Omental fat pad (tissue), 4 donors: ENCODE measurements around the gene CSMD2. TPM values are rescaled to one million over a fixed set of nuclear protein-coding genes. Genes with fewer than 3 reads are reported as not detected.
A peak's percentile ranks its signal among the peaks of the same experiment; 100 is the strongest.

Experiments
- ATAC-seq: fragments of 150-250 bp; one replicate; pipeline ENCODE4 v1.9.1; 2016; ENCODE audit warnings: mild to moderate bottlenecking, moderate library complexity; ENCODE audit not compliant: low FRiP score
- DNase-seq: peaks from one replicate; pipeline ENCODE4 v3.0.0-alpha.2; 2019; ENCODE audit warnings: low spot score
- CTCF ChIP-seq, 3 donors: fragments of 450-650 bp; IDR thresholded peaks; one replicate each; pipeline ENCODE4 v1.5.1; 2016 to 2017; ENCODE audit warnings: antibody characterized with exemption in 3 of 3, mild to moderate bottlenecking in 3 of 3, moderate library complexity in 2 of 3
- total RNA-seq, 4 donors: library from RNA; depleted of rRNA; stranded (reverse); fragments of >200 nt; gene quantifications; one replicate each; pipeline ENCODE4 v1.1.0, GENCODE V29; 2016

CSMD2 gene
- total RNA-seq = 1 to 10 TPM in 1 of 4 donors, under 1 TPM in 2, not detected in 1; 0.19 to 3.8 (median 0.60) TPM

GRCh38 chr1:34164771-34165391 lies at the start of gene CSMD2:
CSMD2 (minus strand) TSS chr1:34165230; CDS start chr1:34165097, 133 bp downstream.
- no peak for TF ChIP-seq CTCF (IDR thresholded peaks at IDR 0.05)
- no peak for DNase-seq
- ATAC-seq = peak; percentile 25

- ATAC-seq = no peak
- DNase-seq = no peak
These were observed 48.9 kb upstream of the CSMD2 start for GRCh38 chr1:34213956-34214355.

GRCh38 chr1:34212673-34213072 lies 47.6 kb upstream of the CSMD2 start:
- no peak for ATAC-seq
- no peak for DNase-seq
- no peak for TF ChIP-seq CTCF (IDR thresholded peaks at IDR 0.05)

More at GRCh38 chr1:34213956-34214355, 48.9 kb upstream of the CSMD2 start:
- TF ChIP-seq CTCF (IDR thresholded peaks at IDR 0.05) = no peak

GRCh38 chr1:34199927-34200326 lies 34.9 kb upstream of the CSMD2 start:
- ATAC-seq = no peak
- TF ChIP-seq CTCF (IDR thresholded peaks at IDR 0.05) = no peak

GRCh38 chr1:34192621-34193020 lies 27.6 kb upstream of the CSMD2 start:
- ATAC-seq (no peak), DNase-seq (no peak)
- TF ChIP-seq CTCF (IDR thresholded peaks at IDR 0.05) = no peak

More at GRCh38 chr1:34199927-34200326, 34.9 kb upstream of the CSMD2 start:
- no peak for DNase-seq

GRCh38 chr1:34190692-34191091 lies 25.7 kb upstream of the CSMD2 start:
- ATAC-seq (no peak), DNase-seq (no peak)
- TF ChIP-seq CTCF (IDR thresholded peaks at IDR 0.05) = no peak

- ATAC-seq = no peak
- no peak for DNase-seq
- TF ChIP-seq CTCF (IDR thresholded peaks at IDR 0.05) = no peak
These were observed 24.0 kb upstream of the CSMD2 start for GRCh38 chr1:34188985-34189384.
